ENCODE data around the gene CASP6.

DNA sequence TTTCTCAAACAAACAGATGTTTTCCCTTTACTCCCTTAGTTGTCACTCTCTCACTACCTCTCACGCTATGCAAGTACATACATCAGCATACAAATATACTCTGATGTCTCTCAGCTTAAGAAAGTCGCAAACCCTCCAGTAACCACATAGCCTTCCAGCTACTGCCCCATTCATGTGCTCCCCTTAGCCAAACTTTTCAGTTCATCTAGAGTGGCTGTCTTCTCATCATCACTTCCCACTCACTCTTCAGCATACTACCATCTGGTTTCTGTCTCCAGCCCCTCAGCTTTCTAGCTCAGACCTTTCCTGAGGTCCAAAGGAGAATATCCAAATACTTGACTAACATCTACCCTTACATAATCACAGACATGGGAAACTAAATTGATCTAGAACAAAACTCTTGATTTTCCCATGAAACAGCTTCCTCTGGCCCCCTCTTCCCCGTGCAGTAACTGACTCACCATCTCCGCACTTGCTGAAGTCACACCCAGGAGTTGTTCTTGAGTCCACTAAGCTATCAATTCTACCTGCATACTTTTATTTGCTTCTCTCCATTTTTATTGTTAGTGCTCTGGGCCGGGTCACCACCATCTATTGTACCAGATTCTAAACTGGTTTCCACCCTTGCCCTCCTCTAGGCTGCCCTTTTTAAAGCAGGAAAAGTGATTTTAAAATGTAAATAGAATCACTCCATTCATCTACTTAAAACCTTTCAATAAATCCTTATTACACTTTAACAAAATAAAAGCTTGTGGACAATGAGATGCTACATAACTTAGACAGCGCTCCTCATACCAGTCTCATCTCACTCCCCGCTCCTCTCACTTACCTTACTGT, 57.2 kb downstream of the CASP6 start:
- no peak for TF ChIP-seq CTCF (IDR thresholded peaks at IDR 0.05; ENCODE audit: insufficient read depth, low read length, poor library complexity, severe bottlenecking)
- TF ChIP-seq EZH2phosphoT487 (conservative IDR thresholded peaks at IDR 0.05; ENCODE audit: low read length) = no peak
